ENCODE results near the gene GPR78.

GPR78 gene

GRCh38 chr4:8547108-8547911, 32.9 kb upstream of the GPR78 start:
- DNase-seq, result no peak

DNA sequence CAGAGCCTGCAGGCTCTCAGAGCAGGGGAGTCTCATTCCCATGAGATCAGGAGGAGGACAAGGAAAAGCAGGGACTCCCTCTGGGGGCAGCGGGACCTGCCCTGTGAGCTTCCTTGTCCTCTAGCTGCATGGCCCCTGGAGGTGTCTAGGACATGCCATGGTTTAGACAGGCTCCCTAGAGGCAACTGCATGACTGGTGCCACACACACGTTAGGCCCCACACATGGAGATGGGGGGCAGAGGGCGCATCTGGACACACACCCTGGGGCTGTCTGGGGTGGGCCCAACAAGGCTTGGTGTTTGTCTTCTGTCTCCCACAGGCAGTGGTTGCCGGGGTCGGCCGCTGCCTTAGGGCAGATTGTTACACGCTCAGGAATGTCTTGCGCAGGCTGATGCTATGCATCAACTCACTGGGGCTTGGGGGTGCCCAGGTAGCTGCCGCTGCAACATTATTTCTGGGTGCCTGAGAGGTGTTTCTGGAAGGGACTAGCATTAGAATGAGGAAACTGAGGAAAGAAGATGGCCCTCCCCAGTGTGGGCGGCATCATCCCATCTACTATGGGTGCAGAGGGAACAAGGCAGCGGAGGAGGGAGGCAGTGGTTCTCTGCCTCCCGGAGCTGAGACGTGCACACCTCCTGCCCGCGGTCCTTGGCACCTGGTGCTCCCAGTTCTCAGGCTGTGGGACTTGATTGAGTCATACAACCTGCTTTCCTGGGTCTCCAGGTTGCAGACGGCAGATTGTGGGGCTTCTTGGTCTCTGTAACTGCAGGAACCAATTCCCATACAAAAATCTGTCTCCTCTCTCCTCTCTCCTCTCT, 32.1 kb upstream of the GPR78 start:
- no peak for DNase-seq

DNA sequence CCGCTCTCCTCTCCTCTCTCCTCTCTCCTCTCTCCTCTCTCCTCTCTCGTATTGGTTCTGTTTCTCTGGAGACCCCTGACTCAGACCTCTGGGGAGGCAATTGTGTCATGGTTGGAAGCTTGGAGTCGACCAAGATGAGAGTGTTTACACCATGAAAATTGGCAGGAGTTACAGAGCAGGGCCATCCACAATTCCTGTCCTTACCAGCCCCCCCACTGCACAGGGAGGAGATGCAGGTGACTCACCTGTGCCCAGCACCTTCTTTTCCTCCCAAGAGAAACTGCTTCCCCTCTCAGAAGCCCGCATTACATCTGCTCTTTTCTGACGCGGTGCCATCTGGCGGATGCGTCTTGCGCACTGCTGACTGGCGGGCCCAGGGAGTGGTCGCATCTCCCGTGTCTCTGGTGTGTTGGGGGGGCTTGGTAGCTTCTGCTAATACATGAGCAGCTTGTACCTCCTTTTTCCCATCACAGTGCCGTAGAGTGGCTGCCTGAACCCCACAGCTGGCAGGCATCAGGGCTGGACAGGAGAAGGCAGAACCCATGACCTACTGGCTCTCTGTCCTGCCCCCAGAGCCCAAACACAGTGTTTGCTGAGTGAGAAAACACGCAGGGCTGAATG, 31.4 kb upstream of the GPR78 start:
- no peak for DNase-seq

- DNase-seq, result no peak
These were observed 30.8 kb upstream of the GPR78 start for GRCh38 chr4:8549352-8549931.

GRCh38 chr4:8550691-8551090, 29.5 kb upstream of the GPR78 start:
- DNase-seq, result no peak

- no peak for DNase-seq
These were observed 28.2 kb upstream of the GPR78 start for GRCh38 chr4:8552024-8552423.

GRCh38 chr4:8552581-8553205, 27.5 kb upstream of the GPR78 start:
- no peak for DNase-seq

DNA sequence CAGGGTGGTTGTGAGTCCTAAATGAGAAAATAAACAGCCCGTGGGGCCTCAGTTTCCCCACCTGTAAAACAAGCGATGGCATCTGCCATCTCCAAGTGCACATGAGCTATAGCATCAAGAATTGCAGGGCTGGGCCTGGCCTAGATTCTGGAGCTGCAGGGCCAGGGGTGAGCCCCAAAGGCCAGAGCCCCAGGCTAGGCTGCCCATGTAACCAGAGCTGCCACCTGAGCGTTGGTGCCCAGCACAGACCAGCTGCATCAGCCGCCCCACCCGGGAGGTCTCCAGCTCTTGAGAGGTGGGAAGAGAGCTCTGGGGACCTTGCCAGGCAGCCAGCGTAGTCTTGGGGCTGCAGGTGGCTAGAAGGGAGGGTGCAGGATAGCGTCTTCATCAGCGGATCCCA, 27.0 kb upstream of the GPR78 start:
- no peak for DNase-seq

DNA sequence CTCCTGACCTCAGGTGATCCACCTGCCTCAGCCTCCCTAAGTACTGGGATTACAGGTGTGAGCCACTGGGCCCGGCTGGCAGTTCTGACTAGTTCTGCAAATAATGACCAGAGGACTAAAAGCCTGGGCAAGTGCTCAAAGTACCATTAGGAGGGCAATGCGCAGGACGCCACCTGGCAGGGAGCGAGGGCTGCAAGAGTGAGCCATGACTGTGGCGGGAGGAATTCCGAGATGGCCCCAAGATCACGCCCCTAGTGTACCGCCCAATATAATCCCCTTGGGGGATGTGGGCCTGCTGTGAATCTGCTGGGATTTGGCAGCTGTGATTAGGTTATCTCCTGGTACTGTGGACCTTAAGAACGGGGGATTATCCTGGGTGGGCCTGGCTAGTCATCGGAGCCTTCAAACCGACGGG, 26.2 kb upstream of the GPR78 start:
- DNase-seq, result no peak

GRCh38 chr4:8554555-8555100, 25.6 kb upstream of the GPR78 start:
- DNase-seq, result no peak

DNA sequence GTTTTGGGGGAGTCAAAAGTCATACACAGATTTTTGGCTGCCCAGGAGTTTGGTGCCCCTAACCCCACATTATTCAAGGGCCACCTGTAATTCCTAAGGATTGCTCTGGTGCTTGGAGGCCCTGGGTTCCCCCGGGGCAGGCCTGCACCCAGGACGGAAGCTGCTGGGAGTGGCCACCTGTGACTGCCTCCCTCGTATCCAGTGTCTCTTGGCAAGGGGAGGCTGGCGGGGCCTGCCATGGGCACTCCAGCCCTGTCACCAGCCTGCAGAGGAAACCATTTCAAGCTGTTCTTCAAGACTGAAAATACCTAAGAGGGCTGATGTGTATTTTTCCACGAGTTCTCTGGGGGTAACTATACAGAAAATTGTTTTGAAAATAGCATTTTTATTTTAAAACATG, 24.5 kb upstream of the GPR78 start:
- DNase-seq, result no peak

GRCh38 chr4:8556341-8557150, 23.6 kb upstream of the GPR78 start:
- no peak for DNase-seq

- no peak for DNase-seq
These were observed 22.8 kb upstream of the GPR78 start for GRCh38 chr4:8557151-8558076.

- DNase-seq, result no peak
These were observed 21.9 kb upstream of the GPR78 start for GRCh38 chr4:8558080-8558960.

DNA sequence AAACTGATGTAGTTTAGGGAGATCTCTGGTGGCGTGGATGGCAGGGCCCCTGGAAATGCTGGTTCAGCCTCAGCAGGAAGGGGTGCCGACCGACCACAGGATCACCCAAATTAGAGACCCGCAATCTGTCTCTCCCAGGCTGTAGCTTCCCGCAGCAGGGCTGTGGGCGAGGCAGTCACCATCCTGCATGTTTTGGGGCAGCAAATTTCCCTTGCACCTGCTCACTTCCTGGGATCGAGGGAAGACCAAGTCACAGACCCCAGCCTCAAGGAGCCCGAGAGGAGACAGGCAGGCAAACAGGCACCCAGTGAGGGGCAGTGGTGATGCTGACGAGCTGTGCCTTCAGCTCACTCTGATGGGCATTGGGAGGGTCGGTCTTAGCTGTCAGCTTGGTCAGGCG, 21.2 kb upstream of the GPR78 start:
- DNase-seq, result no peak

DNA sequence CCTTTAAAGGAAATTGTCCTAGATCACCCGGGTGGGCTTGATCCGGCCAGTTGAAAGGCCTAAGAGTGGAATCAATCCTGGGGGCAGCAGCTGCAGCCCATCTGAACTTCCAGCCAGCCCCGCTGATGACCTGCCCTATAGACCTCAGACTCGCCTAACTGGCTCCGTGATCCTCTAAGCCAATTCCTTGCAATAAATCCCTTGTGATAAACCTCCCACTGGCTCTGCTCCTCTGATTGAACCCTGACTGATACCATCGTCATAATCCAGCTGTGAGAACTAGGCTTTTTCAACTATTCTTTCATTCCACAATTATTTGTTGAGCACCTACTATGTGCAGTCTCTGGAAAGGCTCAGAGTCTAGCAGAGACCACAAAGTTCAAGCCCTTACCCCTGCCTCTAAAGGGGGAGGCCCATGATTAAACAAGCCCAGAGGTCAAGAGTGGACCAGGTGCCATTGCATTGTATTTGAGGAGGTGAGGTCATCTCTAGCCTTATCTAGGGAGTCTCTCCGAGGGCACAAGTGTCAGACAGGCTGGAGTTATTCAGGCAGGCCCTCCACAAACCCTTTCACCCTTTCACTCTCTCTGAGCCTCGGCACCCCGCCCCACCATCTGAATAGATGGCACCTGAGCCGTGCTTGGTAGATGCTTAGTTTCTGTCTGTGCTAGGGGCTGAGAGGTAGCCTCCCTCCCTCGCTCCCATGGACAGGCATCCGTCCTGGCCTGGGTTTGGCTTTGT, 20.5 kb upstream of the GPR78 start:
- DNase-seq, result no peak

- DNase-seq, result no peak
These were observed 19.7 kb upstream of the GPR78 start for GRCh38 chr4:8560265-8561047.

GRCh38 chr4:8564595-8564994, 15.6 kb upstream of the GPR78 start:
- DNase-seq, result no peak

Data from NCI-H1694 (cell line).